ENCODE measurements around the gene PPP2R5D.

DNA sequence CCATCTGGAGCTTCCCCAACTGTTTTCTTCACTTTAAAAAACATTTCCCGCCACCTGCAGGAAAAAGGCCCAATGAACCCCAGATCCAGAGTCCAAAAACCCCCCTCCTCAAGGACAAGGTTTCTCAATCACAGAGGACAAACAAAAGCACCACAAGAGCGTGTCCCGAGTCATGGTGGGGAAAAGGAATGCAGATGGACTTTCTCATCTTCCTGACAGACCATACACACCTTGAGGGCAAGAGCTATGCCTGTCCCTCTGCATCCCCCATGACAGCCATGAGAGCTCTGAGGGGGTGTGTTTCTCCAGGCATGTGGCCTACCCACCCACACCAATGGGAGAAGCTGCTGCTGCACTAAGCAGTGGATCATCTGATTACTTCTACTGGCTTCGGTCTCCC, 14.4 kb upstream of the PPP2R5D start:
- TF ChIP-seq RFX1 (IDR thresholded peaks at IDR 0.05) (no peak), RAD51 (IDR thresholded peaks at IDR 0.05; ENCODE audit: borderline replicate concordance, low read depth) (no peak), BRCA1 (IDR thresholded peaks at IDR 0.05) (no peak), BRCA1 (CRISPR knock-in tag; IDR thresholded peaks at IDR 0.05) (no peak)

All from K562 (cell line).